Measurements from ENCODE around the gene TMCO4. TPM values are rescaled to one million over a fixed set of nuclear protein-coding genes. Genes with fewer than 3 reads are reported as not detected.

Gene TMCO4
- total RNA-seq, 1 experiment from 2014 or later, result 7.2 TPM

- DNase-seq (ENCODE audit: low spot score) (no peak), ATAC-seq (no peak)
- POLR2A ChIA-PET, result no interaction called here
- Mint-ChIP-seq H3K4me1 (peaks cover 15% of the 10 kb centered on the region), H3K4me3 (no peak overlapping the region), H3K27me3 (ENCODE audit: low read depth) (no peaks in the 10 kb centered on the region), H3K36me3 (0 out of 2 replicates have a peak, but pooled peaks cover 4% of the 10 kb centered on the region), H3K27ac (no peak overlapping the region), H3K9me3 (peaks cover 9% of the 10 kb centered on the region)
- no peak for TF ChIP-seq ZBTB21 (CRISPR knock-in tag; IDR thresholded peaks at IDR 0.05; ENCODE audit: borderline replicate concordance)
- TF ChIP-seq ATF1 (CRISPR knock-in tag; IDR thresholded peaks at IDR 0.05), result no peak
- TF ChIP-seq, protein P1, sequence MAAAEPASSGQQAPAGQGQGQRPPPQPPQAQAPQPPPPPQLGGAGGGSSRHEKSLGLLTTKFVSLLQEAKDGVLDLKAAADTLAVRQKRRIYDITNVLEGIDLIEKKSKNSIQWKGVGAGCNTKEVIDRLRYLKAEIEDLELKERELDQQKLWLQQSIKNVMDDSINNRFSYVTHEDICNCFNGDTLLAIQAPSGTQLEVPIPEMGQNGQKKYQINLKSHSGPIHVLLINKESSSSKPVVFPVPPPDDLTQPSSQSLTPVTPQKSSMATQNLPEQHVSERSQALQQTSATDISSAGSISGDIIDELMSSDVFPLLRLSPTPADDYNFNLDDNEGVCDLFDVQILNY (CRISPR knock-in tag; IDR thresholded peaks at IDR 0.05), result no peak
- CTCF ChIA-PET, result interaction anchor here (3.3 to 3.7 kb wide), 2 partner anchors 10 to 21 kb away, joined by 17 to 30 read pairs; no protein-coding TSS in a partner anchor
Measured at GRCh38 chr1:19725606-19726005, 74.1 kb downstream of the TMCO4 start.

DNA sequence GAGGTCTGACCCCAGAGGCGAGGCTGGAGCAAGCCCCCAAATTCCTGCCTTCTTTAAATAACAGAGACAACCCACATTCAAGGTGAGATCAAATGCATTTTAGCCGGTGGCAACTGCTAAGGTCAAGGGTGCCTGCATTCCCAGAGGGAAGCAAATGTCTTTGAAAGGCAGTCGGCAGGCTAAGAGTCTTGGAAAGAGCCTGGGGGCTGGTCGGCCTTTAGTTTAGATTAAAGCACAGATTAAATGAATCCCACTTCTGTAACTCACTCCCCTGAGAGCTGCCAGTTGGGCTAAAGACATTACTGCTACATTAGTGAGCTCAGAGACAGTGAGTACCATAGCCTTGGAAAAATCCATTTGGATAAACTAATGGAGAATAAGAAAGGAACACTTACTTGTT lies 75.8 kb downstream of the TMCO4 start:
- Mint-ChIP-seq H3K27me3 (ENCODE audit: low read depth) (no peaks in the 10 kb centered on the region), H3K4me3 (no peak overlapping the region), H3K9me3 (no peaks in the 10 kb centered on the region), H3K27ac (no peak overlapping the region), H3K4me1 (peaks cover 20% of the 10 kb centered on the region), H3K36me3 (no peaks in the 10 kb centered on the region)
- CTCF ChIA-PET, result interaction anchor here (1.2 to 2.1 kb wide), 3 partner anchors 8 to 38 kb away, joined by 5 to 7 read pairs (median 6); no protein-coding TSS in a partner anchor
- POLR2A ChIA-PET, result no interaction called here
- ATAC-seq, result no peak; the same call in 1 of the 2 replicates
- no peak for DNase-seq (ENCODE audit: low spot score)
- TF ChIP-seq SOX15 (CRISPR knock-in tag; IDR thresholded peaks at IDR 0.05) (no peak), ZBTB43 (CRISPR knock-in tag; IDR thresholded peaks at IDR 0.05) (no peak), IRF1 (CRISPR knock-in tag; IDR thresholded peaks at IDR 0.05) (no peak), NFE2L1 (CRISPR knock-in tag; IDR thresholded peaks at IDR 0.05) (no peak), NFYB (CRISPR knock-in tag; conservative IDR thresholded peaks at IDR 0.05; ENCODE audit: low read depth) (no peak), ZNF138 (CRISPR knock-in tag; conservative IDR thresholded peaks at IDR 0.05) (no peak), CBFB (CRISPR knock-in tag; IDR thresholded peaks at IDR 0.05; ENCODE audit: low read depth) (no peak), ZNF396 (CRISPR knock-in tag; IDR thresholded peaks at IDR 0.05; ENCODE audit: borderline replicate concordance) (no peak), PRRX2 (CRISPR knock-in tag; IDR thresholded peaks at IDR 0.05) (no peak), ZNF219 (CRISPR knock-in tag; IDR thresholded peaks at IDR 0.05; ENCODE audit: borderline replicate concordance) (no peak), ATF1 (CRISPR knock-in tag; IDR thresholded peaks at IDR 0.05) (no peak), E2F1 (CRISPR knock-in tag; IDR thresholded peaks at IDR 0.05) (no peak), ZNF232 (CRISPR knock-in tag; IDR thresholded peaks at IDR 0.05) (no peak), MAX (CRISPR knock-in tag; IDR thresholded peaks at IDR 0.05) (no peak), CREM (CRISPR knock-in tag; IDR thresholded peaks at IDR 0.05) (no peak)
- TF ChIP-seq, protein P2, sequence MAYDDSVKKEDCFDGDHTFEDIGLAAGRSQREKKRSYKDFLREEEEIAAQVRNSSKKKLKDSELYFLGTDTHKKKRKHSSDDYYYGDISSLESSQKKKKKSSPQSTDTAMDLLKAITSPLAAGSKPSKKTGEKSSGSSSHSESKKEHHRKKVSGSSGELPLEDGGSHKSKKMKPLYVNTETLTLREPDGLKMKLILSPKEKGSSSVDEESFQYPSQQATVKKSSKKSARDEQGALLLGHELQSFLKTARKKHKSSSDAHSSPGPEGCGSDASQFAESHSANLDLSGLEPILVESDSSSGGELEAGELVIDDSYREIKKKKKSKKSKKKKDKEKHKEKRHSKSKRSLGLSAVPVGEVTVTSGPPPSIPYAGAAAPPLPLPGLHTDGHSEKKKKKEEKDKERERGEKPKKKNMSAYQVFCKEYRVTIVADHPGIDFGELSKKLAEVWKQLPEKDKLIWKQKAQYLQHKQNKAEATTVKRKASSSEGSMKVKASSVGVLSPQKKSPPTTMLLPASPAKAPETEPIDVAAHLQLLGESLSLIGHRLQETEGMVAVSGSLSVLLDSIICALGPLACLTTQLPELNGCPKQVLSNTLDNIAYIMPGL (CRISPR knock-in tag; IDR thresholded peaks at IDR 0.05), result no peak
- TF ChIP-seq, protein P3, sequence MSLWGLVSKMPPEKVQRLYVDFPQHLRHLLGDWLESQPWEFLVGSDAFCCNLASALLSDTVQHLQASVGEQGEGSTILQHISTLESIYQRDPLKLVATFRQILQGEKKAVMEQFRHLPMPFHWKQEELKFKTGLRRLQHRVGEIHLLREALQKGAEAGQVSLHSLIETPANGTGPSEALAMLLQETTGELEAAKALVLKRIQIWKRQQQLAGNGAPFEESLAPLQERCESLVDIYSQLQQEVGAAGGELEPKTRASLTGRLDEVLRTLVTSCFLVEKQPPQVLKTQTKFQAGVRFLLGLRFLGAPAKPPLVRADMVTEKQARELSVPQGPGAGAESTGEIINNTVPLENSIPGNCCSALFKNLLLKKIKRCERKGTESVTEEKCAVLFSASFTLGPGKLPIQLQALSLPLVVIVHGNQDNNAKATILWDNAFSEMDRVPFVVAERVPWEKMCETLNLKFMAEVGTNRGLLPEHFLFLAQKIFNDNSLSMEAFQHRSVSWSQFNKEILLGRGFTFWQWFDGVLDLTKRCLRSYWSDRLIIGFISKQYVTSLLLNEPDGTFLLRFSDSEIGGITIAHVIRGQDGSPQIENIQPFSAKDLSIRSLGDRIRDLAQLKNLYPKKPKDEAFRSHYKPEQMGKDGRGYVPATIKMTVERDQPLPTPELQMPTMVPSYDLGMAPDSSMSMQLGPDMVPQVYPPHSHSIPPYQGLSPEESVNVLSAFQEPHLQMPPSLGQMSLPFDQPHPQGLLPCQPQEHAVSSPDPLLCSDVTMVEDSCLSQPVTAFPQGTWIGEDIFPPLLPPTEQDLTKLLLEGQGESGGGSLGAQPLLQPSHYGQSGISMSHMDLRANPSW (CRISPR knock-in tag; conservative IDR thresholded peaks at IDR 0.05; ENCODE audit: low read depth), result no peak
- TF ChIP-seq, protein P4, sequence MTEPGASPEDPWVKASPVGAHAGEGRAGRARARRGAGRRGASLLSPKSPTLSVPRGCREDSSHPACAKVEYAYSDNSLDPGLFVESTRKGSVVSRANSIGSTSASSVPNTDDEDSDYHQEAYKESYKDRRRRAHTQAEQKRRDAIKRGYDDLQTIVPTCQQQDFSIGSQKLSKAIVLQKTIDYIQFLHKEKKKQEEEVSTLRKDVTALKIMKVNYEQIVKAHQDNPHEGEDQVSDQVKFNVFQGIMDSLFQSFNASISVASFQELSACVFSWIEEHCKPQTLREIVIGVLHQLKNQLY (CRISPR knock-in tag; IDR thresholded peaks at IDR 0.05), result no peak
- TF ChIP-seq, protein P5, sequence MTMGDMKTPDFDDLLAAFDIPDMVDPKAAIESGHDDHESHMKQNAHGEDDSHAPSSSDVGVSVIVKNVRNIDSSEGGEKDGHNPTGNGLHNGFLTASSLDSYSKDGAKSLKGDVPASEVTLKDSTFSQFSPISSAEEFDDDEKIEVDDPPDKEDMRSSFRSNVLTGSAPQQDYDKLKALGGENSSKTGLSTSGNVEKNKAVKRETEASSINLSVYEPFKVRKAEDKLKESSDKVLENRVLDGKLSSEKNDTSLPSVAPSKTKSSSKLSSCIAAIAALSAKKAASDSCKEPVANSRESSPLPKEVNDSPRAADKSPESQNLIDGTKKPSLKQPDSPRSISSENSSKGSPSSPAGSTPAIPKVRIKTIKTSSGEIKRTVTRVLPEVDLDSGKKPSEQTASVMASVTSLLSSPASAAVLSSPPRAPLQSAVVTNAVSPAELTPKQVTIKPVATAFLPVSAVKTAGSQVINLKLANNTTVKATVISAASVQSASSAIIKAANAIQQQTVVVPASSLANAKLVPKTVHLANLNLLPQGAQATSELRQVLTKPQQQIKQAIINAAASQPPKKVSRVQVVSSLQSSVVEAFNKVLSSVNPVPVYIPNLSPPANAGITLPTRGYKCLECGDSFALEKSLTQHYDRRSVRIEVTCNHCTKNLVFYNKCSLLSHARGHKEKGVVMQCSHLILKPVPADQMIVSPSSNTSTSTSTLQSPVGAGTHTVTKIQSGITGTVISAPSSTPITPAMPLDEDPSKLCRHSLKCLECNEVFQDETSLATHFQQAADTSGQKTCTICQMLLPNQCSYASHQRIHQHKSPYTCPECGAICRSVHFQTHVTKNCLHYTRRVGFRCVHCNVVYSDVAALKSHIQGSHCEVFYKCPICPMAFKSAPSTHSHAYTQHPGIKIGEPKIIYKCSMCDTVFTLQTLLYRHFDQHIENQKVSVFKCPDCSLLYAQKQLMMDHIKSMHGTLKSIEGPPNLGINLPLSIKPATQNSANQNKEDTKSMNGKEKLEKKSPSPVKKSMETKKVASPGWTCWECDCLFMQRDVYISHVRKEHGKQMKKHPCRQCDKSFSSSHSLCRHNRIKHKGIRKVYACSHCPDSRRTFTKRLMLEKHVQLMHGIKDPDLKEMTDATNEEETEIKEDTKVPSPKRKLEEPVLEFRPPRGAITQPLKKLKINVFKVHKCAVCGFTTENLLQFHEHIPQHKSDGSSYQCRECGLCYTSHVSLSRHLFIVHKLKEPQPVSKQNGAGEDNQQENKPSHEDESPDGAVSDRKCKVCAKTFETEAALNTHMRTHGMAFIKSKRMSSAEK (CRISPR knock-in tag; IDR thresholded peaks at IDR 0.05; ENCODE audit: borderline replicate concordance), result no peak
